PC-3 (cell line): ENCODE results near the gene AP4S1. TPM values are rescaled to one million over a fixed set of nuclear protein-coding genes. Genes with fewer than 3 reads are reported as not detected.

Source experiments
- ATAC-seq: fragments of 200-7000 bp; cut with Tn5 transposase; 2 replicates; pipeline ENCODE4 v1.9.1; 2020; ENCODE audit warnings: mild to moderate bottlenecking, moderate library complexity
- BruUV-seq: library from RNA; stranded (reverse); fragments of 400-500 nt; replicated peaks from 2 replicates; lab custom pipeline; 2021; lab: Mats Ljungman, UMichigan
- CTCF ChIA-PET: fragments of 300-600 bp; sonication (Branson Sonifier 250); formaldehyde crosslinking; loops from one replicate; lab custom pipeline; 2022; ENCODE audit warnings: antibody characterized with exemption; lab: Charles Lee
- POLR2A ChIA-PET: fragments of 300-600 bp; sonication (Branson Sonifier 250); formaldehyde crosslinking; loops from one replicate; lab custom pipeline; 2022; ENCODE audit warnings: antibody characterized with exemption; ENCODE audit not compliant: unreplicated experiment; lab: Charles Lee
- DNase-seq: peaks from one replicate; pipeline ENCODE4 v3.0.0-alpha.2; 2015
- H2AFZ ChIP-seq: fragments of 300-600 bp; sonication (generic); 2 replicates; pipeline ENCODE4 v1.6.0; 2016; ENCODE audit warnings: antibody characterized with exemption, low read length
- H3F3A ChIP-seq: fragments of 300-600 bp; sonication (generic); one replicate; pipeline ENCODE4 v1.6.0; 2017; ENCODE audit warnings: antibody characterized with exemption, low read length, control low read depth, mild to moderate bottlenecking; ENCODE audit not compliant: unreplicated experiment
- H3K27ac ChIP-seq: fragments of 300-600 bp; sonication (generic); 2 replicates; pipeline ENCODE4 v1.5.1; 2016; ENCODE audit warnings: mild to moderate bottlenecking, low read length
- H3K27me3 ChIP-seq: fragments of 300-600 bp; sonication (generic); 2 replicates; pipeline ENCODE4 v1.6.1; 2016; ENCODE audit warnings: low read length, mixed read lengths
- H3K36me3 ChIP-seq: fragments of 300-600 bp; sonication (generic); 2 replicates; pipeline ENCODE4 v1.6.1; 2016; ENCODE audit warnings: low read depth, mixed run types, low read length, mixed read lengths
- H3K4me1 ChIP-seq: fragments of 300-600 bp; sonication (generic); 2 replicates; pipeline ENCODE4 v1.5.1; 2016; ENCODE audit warnings: low read length; ENCODE audit not compliant: insufficient read depth
- H3K4me2 ChIP-seq: fragments of 300-600 bp; sonication (generic); 2 replicates; pipeline ENCODE4 v1.6.0; 2016; ENCODE audit warnings: low read length
- H3K4me3 ChIP-seq: fragments of 300-600 bp; sonication (generic); 2 replicates; pipeline ENCODE4 v1.5.1; 2016; ENCODE audit warnings: mild to moderate bottlenecking, low read length, mixed read lengths
- H3K79me2 ChIP-seq: fragments of 300-600 bp; sonication (generic); 2 replicates; pipeline ENCODE4 v1.6.1; 2017; ENCODE audit warnings: low read length, mixed read lengths
- H3K9ac ChIP-seq: fragments of 300-600 bp; sonication (generic); 2 replicates; pipeline ENCODE4 v1.6.0; 2016; ENCODE audit warnings: mild to moderate bottlenecking, low read length
- H3K9me2 ChIP-seq: fragments of 300-600 bp; sonication (generic); replicated peaks from 2 replicates; pipeline ENCODE4 v1.6.1; 2016; ENCODE audit warnings: mixed run types, low read length, mixed read lengths
- H3K9me3 ChIP-seq: fragments of 300-600 bp; sonication (generic); 2 replicates; pipeline ENCODE4 v1.6.1; 2016; ENCODE audit warnings: low read length, mixed read lengths
- H4K20me1 ChIP-seq: fragments of 300-600 bp; sonication (generic); 2 replicates; pipeline ENCODE4 v1.6.1; 2016; ENCODE audit warnings: low read length, mixed read lengths
- EZH2 ChIP-seq: fragments of 300-600 bp; sonication (generic); IDR thresholded peaks from one replicate; pipeline ENCODE4 v1.6.1; 2017; ENCODE audit warnings: antibody characterized with exemption, mild to moderate bottlenecking, low read length; ENCODE audit not compliant: unreplicated experiment
- EZH2phosphoT487 ChIP-seq: fragments of 300-600 bp; sonication (generic); IDR thresholded peaks from 2 replicates; pipeline ENCODE4 v1.6.1; 2018; ENCODE audit warnings: mild to moderate bottlenecking, antibody characterized with exemption, low read length, borderline replicate concordance
- intact Hi-C: fragments of 100-400 bp; cut with micrococcal nuclease; formaldehyde crosslinking; loops from 2 replicates; pipeline ENCODE4 v1.9.0; 2023
- total RNA-seq: library from RNA; depleted of rRNA; stranded (reverse); fragments of >200 nt; gene quantifications from 2 replicates; pipeline ENCODE4 v1.2.3, GENCODE V29; 2014
- TF ChIP-seq, protein P1 (sequence below): fragments of 300-600 bp; sonication (generic); conservative IDR thresholded peaks from 2 replicates; pipeline ENCODE4 v1.5.1; 2017; ENCODE audit warnings: antibody characterized with exemption, low read depth, mild to moderate bottlenecking, low read length

AP4S1 gene
- total RNA-seq, 1 experiment from 2014 or later, result 3.2 TPM

DNA sequence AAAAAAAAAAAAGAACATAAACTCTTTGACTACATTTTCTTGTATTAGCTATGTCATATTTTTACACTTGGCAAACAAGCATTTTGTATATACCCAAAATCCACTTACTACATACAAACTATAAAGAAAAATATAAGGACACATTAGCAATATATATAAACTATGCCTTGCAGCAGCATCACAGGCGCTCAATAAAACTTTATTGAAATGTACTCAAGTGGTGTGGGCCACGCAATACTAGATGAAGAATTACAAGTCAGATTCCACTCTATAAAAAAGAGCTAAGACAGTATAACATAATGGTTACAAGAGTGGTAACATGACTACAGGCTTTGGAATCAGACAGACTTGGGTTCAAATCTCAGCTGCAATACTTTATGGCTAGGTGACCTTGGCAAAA, 3.1 kb upstream of the AP4S1 start:
- Histone ChIP-seq H3K4me1 (peaks cover 13% of the 10 kb centered on the region), H2AFZ (no peak overlapping the region), H3K9ac (no peak overlapping the region), H3K9me3 (no peaks in the 10 kb centered on the region), H3K79me2 (peaks cover 87% of the 10 kb centered on the region), H4K20me1 (peaks cover 33% of the 10 kb centered on the region), H3K4me3 (no peak overlapping the region), H3K27ac (no peak overlapping the region), H3K27me3 (no peaks in the 10 kb centered on the region), H3K36me3 (peaks cover 26% of the 10 kb centered on the region), H3F3A (peaks cover 5% of the 10 kb centered on the region), H3K4me2 (0 out of 2 replicates have a peak overlapping the region, but pooled peaks have one; percentile 88), H3K9me2 (no peaks in the 10 kb centered on the region)
- ChIA-PET POLR2A (no interaction called here), CTCF (no interaction called here)
- no TSS peak for BruUV-seq
- no peak for DNase-seq
- intact Hi-C loops, result no loop called here
- TF ChIP-seq EZH2 (no peak), EZH2phosphoT487 (no peak)
- TF ChIP-seq, protein P1, sequence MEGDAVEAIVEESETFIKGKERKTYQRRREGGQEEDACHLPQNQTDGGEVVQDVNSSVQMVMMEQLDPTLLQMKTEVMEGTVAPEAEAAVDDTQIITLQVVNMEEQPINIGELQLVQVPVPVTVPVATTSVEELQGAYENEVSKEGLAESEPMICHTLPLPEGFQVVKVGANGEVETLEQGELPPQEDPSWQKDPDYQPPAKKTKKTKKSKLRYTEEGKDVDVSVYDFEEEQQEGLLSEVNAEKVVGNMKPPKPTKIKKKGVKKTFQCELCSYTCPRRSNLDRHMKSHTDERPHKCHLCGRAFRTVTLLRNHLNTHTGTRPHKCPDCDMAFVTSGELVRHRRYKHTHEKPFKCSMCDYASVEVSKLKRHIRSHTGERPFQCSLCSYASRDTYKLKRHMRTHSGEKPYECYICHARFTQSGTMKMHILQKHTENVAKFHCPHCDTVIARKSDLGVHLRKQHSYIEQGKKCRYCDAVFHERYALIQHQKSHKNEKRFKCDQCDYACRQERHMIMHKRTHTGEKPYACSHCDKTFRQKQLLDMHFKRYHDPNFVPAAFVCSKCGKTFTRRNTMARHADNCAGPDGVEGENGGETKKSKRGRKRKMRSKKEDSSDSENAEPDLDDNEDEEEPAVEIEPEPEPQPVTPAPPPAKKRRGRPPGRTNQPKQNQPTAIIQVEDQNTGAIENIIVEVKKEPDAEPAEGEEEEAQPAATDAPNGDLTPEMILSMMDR, result no peak
- no peak for ATAC-seq

DNA sequence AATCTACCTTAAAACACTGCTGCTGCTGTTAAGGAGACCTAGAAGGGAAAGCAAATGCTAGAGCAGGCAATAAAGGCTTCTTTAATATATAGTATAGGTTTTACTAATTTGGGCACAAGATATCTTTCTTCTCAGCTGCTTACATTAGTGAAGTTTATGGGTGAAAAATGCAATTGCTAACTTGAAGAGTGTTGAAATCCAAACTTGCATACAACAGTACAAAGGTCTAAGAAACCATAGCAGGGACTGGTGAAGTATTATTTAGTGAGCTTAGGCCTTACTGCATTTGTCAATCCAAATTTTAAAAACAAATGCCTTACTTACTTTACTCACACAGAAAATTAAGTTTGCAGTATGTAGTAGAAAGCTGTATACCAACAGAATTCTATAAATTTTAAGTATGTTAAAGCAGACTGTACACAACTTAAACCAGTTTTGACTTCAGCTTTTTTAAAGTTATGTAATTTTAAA, 1.4 kb upstream of the AP4S1 start:
- Histone ChIP-seq H3K9ac (peak overlapping the region; percentile 99; the same call in 1 of the 2 replicates), H3K9me2 (no peaks in the 10 kb centered on the region), H3K27ac (no peak overlapping the region), H3F3A (peaks cover 5% of the 10 kb centered on the region), H3K4me1 (peaks cover 16% of the 10 kb centered on the region), H3K27me3 (no peaks in the 10 kb centered on the region), H3K36me3 (peaks cover 19% of the 10 kb centered on the region), H3K9me3 (no peaks in the 10 kb centered on the region), H2AFZ (no peak overlapping the region), H3K4me3 (peak overlapping the region; percentile 72), H3K79me2 (peaks cover 71% of the 10 kb centered on the region), H3K4me2 (peak overlapping the region; percentile 88), H4K20me1 (peaks cover 28% of the 10 kb centered on the region)
- ATAC-seq, result no peak
- BruUV-seq, result no TSS peak
- POLR2A ChIA-PET, result no interaction called here
- CTCF ChIA-PET, result interaction anchor here (0.9 kb wide), 1 partner anchor 10 kb away, joined by 3 read pairs; no protein-coding TSS in a partner anchor
- DNase-seq, result no peak
- intact Hi-C loops, result loop anchor here (2.0 kb wide), 1 partner anchor 29 kb away; no protein-coding TSS in a partner anchor
- no peak for TF ChIP-seq EZH2
- TF ChIP-seq, protein P1, result no peak
- TF ChIP-seq EZH2phosphoT487, result no peak
